Neural cell (in vitro differentiated cells): ENCODE results near the gene ADARB2. TPM values are rescaled to one million over a fixed set of nuclear protein-coding genes. Genes with fewer than 3 reads are reported as not detected.

ENCODE experiments used
- H2AFZ ChIP-seq: fragments of 200-600, 300-800 bp; sonication (generic), shearing (Covaris generic); 2 replicates; pipeline ENCODE4 v1.6.0; 2014; ENCODE audit warnings: low read depth, mild to moderate bottlenecking, antibody characterized with exemption, low read length, moderate library complexity
- H3F3A ChIP-seq: fragments of 200-600 bp; shearing (Covaris generic); 2 replicates; pipeline ENCODE4 v1.6.1; 2016; ENCODE audit warnings: mild to moderate bottlenecking, moderate library complexity, mixed read lengths, antibody characterized with exemption, low read length; ENCODE audit not compliant: insufficient read depth, poor library complexity, severe bottlenecking
- H3K27ac ChIP-seq: fragments of 200-600, 300-800 bp; sonication (generic), shearing (Covaris generic); 2 replicates; pipeline ENCODE4 v1.5.1; 2014; ENCODE audit warnings: mild to moderate bottlenecking, low read length, moderate library complexity
- H3K27me3 ChIP-seq: fragments of 300-800, 200-600 bp; sonication (generic), shearing (Covaris generic); 2 replicates; pipeline ENCODE4 v1.6.0; 2014; ENCODE audit warnings: mild to moderate bottlenecking, low read depth, low read length, moderate library complexity; ENCODE audit not compliant: insufficient read depth
- H3K36me3 ChIP-seq: fragments of 300-800, 200-600 bp; sonication (generic), shearing (Covaris generic); 2 replicates; pipeline ENCODE4 v1.5.1; 2014; ENCODE audit warnings: mild to moderate bottlenecking, antibody characterized with exemption, low read length, moderate library complexity; ENCODE audit not compliant: insufficient read depth
- H3K4me2 ChIP-seq: fragments of 300-800, 200-600 bp; sonication (generic), shearing (Covaris generic); 2 replicates; pipeline ENCODE4 v1.6.0; 2014; ENCODE audit warnings: mild to moderate bottlenecking, low read length
- H3K4me3 ChIP-seq: fragments of 300-800, 200-600 bp; sonication (generic), shearing (Covaris generic); 2 replicates; pipeline ENCODE4 v1.5.1; 2014; ENCODE audit warnings: mild to moderate bottlenecking, low read length, moderate library complexity
- H3K79me2 ChIP-seq: fragments of 200-600 bp; shearing (Covaris generic); replicated peaks from 2 replicates; pipeline ENCODE4 v1.6.0; 2014; ENCODE audit warnings: mild to moderate bottlenecking, low read length, moderate library complexity; ENCODE audit not compliant: insufficient read depth
- H3K9ac ChIP-seq: fragments of 300-800, 200-600 bp; sonication (generic), shearing (Covaris generic); 2 replicates; pipeline ENCODE4 v1.6.1; 2016; ENCODE audit warnings: mild to moderate bottlenecking, low read length, mixed read lengths
- H3K9me2 ChIP-seq: fragments of 200-600 bp; shearing (Covaris generic); 2 replicates; pipeline ENCODE4 v1.6.1; 2016; ENCODE audit warnings: mild to moderate bottlenecking, low read length, mixed read lengths; ENCODE audit not compliant: insufficient read depth
- H3K9me3 ChIP-seq: fragments of 200-600, 300-800 bp; sonication (generic), shearing (Covaris generic); 2 replicates; pipeline ENCODE4 v1.6.1; 2016; ENCODE audit warnings: mild to moderate bottlenecking, mixed run types, low read length, moderate library complexity, mixed read lengths
- H4K20me1 ChIP-seq: fragments of 200-600 bp; shearing (Covaris generic); 2 replicates; pipeline ENCODE4 v1.6.1; 2016; ENCODE audit warnings: mild to moderate bottlenecking, mixed run types; ENCODE audit not compliant: insufficient read depth
- CTCF ChIP-seq: fragments of 450-650 bp; IDR thresholded peaks from 2 replicates; pipeline ENCODE4 v1.5.1; 2014; ENCODE audit warnings: antibody characterized with exemption, mild to moderate bottlenecking, moderate library complexity; ENCODE audit not compliant: poor library complexity, severe bottlenecking
- EP300 ChIP-seq: fragments of 450-650 bp; conservative IDR thresholded peaks from 2 replicates; pipeline ENCODE4 v1.6.1; 2014; ENCODE audit warnings: antibody characterized with exemption, mild to moderate bottlenecking, moderate library complexity; ENCODE audit not compliant: poor library complexity, severe bottlenecking
- EZH2 ChIP-seq: fragments of 200-600, 300-800 bp; shearing (Covaris generic), sonication (generic); IDR thresholded peaks from 2 replicates; pipeline ENCODE4 v1.6.1; 2014; ENCODE audit warnings: antibody characterized with exemption, low read length, borderline replicate concordance, mild to moderate bottlenecking; ENCODE audit not compliant: insufficient read depth, poor library complexity, severe bottlenecking
- MXI1 ChIP-seq: fragments of 450-650 bp; conservative IDR thresholded peaks from 2 replicates; pipeline ENCODE4 v1.6.1; 2014; ENCODE audit warnings: antibody characterized with exemption, mild to moderate bottlenecking; ENCODE audit not compliant: poor library complexity, severe bottlenecking
- POLR2AphosphoS5 ChIP-seq: IDR thresholded peaks from 2 replicates; pipeline ENCODE4 v1.6.1; 2012
- RAD21 ChIP-seq: fragments of 450-650 bp; conservative IDR thresholded peaks from 2 replicates; pipeline ENCODE4 v1.6.1; 2014; ENCODE audit warnings: antibody characterized with exemption, mild to moderate bottlenecking, moderate library complexity
- REST ChIP-seq: IDR thresholded peaks from 2 replicates; pipeline ENCODE4 v1.6.1; 2012; ENCODE audit warnings: borderline replicate concordance
- SMC3 ChIP-seq: fragments of 450-650 bp; conservative IDR thresholded peaks from 2 replicates; pipeline ENCODE4 v1.6.1; 2014; ENCODE audit warnings: antibody characterized with exemption, mild to moderate bottlenecking, moderate library complexity; ENCODE audit not compliant: poor library complexity
- TAF1 ChIP-seq: IDR thresholded peaks from 2 replicates; pipeline ENCODE4 v1.6.1; 2012; ENCODE audit warnings: low read depth
- polyA plus RNA-seq: library from polyadenylated mRNA; depleted of rRNA; stranded (reverse); fragments of >200 nt; gene quantifications from 2 replicates; pipeline ENCODE4 v1.2.3, GENCODE V29; 2014

The ADARB2 gene
- polyA plus RNA-seq, 1 donor from 2014 or later = 3.6 TPM

- Histone ChIP-seq H3K4me3 (no peak overlapping the region), H3F3A (no peaks in the 10 kb centered on the region), H3K79me2 (no peaks in the 10 kb centered on the region), H3K9me2 (no peaks in the 10 kb centered on the region), H4K20me1 (no peaks in the 10 kb centered on the region), H2AFZ (no peak overlapping the region), H3K4me2 (no peak overlapping the region), H3K9ac (no peak overlapping the region), H3K9me3 (no peaks in the 10 kb centered on the region), H3K27me3 (no peaks in the 10 kb centered on the region), H3K36me3 (no peaks in the 10 kb centered on the region), H3K27ac (no peak overlapping the region)
- TF ChIP-seq POLR2AphosphoS5 (no peak), EP300 (no peak), SMC3 (no peak), MXI1 (no peak), TAF1 (no peak), RAD21 (no peak), CTCF (no peak), EZH2 (no peak), REST (no peak)
Measured at GRCh38 chr10:1278306-1278705, 459.0 kb downstream of the ADARB2 start.

- Histone ChIP-seq H4K20me1 (no peaks in the 10 kb centered on the region), H3K79me2 (no peaks in the 10 kb centered on the region), H3K9me2 (no peaks in the 10 kb centered on the region), H3K27me3 (no peaks in the 10 kb centered on the region), H3K36me3 (no peaks in the 10 kb centered on the region), H3K4me3 (no peak overlapping the region), H3K4me2 (no peak overlapping the region), H3F3A (no peaks in the 10 kb centered on the region), H2AFZ (no peak overlapping the region), H3K9me3 (no peaks in the 10 kb centered on the region), H3K9ac (no peak overlapping the region), H3K27ac (no peak overlapping the region)
- TF ChIP-seq EZH2 = no peak
- TF ChIP-seq EP300 = no peak
- no peak for TF ChIP-seq SMC3
- TF ChIP-seq TAF1 = no peak
- TF ChIP-seq POLR2AphosphoS5 = no peak
- TF ChIP-seq CTCF = no peak
- TF ChIP-seq REST = no peak
- no peak for TF ChIP-seq RAD21
- no peak for TF ChIP-seq MXI1
Measured at GRCh38 chr10:1274701-1275544, 462.4 kb downstream of the ADARB2 start.
